ENCODE results near the gene NIPAL3.
"Not testable (repeated sequence)": the region's sequence is repeated elsewhere in the genome, so short reads cannot be mapped to it uniquely, and the experiment has no call there.

Gene NIPAL3

DNA sequence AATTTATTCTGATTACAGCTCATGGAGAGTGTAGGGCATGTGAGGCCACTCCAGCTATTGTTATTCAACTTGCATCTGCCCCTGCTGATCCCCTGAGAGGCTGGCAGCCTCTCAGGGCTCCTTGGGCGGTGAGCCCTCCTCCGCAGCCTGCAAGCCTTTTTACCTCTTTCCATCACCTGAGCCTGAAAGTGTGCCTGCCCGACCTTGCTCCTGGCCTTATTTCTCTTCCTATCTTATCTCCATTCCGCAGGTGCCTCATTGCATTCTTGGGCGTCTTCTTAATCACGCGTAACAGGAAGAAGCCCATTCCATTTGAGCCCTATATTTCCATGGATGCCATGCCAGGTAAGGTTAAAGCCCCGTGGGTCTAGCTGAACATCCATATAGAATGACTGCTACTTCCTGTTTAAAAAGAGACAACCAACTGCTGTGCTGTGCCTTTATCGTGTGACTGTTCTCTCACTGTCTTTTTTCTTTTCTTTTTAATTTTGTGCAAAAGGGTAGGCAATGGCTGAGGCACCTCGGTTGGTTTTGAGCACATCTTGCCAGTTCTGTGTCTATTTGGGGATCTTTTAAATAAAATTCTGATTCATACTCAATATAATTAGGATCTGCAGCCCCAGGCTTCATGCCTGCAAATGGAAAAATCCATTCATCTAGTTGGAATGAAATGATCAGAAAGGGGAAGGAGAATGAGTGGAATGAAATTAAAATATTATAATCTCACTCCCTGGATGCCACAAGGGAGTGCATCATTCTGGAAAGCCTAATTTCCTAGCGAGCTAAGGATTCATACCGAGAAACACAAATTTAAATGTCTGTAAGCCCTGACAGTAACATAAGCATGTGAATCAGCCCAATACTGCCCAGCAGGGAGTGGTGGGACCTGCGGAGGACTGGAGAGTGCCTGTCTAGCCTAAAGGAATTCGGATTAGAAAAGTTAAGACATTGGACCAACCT lies 48.5 kb downstream of the NIPAL3 start:
- no peak for DNase-seq

DNA sequence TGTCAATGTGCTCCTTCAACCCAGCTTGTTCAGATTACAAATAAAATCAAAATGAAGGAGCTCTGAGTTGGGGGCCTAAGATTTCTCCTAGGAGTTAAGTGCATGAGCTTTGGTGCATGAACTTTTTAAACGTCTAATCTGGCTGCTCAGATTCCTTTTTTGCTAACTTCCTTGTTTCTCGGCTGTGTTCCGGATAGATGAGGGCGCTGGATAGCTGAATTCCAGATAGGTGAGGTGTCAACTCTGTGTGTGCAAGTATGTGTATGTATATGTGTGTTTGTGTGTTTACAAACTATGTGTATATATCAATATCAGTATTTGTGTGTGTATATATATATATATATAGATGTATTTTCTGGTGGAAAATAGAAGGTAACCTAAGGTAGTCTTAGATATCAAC lies 49.5 kb downstream of the NIPAL3 start:
- DNase-seq, result no peak

DNA sequence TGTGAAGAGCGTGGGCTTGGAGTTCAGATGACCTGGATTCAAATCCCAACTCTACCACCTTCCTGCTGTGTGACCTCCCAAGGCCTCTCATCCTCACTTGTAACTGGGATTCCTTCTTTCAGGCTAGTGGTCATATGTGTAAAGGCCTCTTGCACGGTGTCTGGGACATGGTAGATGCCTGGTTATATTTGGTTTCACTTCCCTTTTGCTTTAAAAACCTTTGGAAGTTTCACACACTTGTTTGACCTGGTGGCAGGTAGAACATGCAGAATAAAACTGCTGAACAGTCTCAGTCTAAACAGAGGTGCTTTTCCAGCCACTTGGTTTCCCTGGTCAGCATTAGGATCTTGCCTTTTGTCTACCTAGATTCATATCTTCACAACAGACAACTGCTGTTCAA lies 50.0 kb downstream of the NIPAL3 start:
- DNase-seq, result no peak

DNA sequence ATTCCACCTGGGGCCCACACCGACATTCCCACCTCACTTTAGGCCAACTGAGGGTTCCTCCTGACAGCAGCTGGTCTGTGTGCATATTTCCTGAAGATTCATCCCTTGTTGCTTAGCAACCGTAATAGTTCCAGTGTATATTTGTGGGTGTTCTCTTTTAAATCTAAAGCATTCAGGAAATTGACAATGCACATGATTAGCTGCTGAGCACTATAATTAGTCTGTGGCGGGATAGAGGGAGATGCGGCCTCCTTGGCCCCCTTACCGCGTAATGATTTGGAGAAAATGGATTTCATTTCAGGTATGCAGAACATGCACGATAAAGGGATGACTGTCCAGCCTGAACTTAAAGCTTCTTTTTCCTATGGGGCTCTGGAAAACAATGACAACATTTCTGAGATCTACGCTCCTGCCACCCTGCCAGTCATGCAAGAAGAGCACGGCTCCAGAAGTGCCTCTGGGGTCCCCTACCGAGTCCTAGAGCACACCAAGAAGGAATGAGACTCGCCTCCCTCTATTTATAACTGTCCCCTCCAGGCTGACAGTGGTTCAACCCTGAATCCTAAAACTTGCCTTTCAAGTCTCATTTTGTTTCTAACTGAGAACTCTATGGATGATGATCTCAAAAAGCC lies 53.2 kb downstream of the NIPAL3 start:
- DNase-seq, result no peak

DNA sequence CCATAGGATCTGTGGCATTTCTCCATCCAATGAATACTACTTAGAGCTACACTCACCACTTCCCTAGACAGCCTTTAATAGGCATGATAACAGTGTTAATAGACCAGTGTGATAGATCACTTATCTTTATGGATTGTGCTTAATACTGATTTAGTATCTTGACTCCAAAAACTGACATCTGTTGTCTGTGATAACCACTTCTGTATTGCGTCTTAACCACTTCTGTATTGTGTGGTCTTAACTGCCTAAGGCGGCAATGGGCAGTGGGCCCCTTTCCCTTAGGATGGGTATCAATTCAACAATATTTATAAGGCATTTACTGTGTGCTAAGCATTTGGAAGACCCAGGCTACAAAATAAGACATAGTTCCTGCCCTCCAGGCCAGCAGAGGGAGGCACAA lies 55.0 kb downstream of the NIPAL3 start:
- DNase-seq, result no peak

DNA sequence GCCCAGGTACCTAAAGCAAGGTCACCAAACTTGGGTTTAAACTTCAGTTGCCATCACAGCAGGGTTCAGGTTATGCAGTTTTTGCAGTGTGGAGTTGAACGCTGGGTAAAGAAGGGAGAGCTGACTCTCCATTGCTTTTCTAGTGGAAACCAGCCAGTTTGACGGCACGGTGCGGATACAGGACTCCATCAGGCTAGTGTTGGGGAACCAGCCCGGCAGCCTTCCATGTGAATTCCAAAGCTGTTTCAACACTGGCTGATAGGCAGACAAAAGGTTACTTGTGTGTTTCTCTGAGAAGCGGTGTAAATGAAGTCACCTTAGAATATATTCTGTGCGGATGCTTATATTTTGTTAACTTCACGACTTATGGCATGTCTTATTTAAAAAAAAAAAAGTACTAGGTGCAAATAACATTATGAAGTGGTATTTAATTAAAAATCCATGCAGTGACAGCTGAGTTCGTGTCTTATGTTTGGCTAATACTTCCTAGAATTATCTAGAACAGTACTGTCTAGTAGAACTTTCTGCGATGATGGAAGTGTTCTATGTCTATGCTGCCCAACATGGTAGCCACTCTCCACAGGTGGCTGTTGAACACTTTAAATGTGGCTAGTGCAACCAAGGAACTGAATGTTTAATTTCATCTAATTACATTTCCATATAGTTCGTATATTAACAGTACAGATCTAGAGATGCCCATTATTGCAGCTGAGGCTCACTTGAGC lies 57.1 kb downstream of the NIPAL3 start:
- no peak for DNase-seq

DNA sequence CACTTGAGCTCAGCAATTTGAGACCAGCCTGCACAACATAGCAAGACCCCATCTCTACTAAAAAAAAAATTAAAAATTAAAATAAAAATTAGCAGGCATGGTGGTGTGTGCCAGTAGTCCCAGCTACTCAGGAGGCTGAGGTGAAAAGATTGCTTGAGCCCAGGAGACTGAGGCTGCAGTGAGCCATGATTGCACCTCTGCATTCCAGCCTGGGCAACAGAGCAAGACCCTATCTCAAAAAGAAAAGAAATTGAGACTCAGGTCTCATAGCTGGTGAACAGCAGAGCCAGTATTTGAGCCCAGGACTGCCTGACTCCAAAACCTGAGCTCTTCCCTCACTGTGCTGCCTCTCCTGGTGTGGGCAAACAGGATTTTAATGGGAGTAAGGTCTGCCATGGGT lies 58.6 kb downstream of the NIPAL3 start:
- DNase-seq, result no peak

DNA sequence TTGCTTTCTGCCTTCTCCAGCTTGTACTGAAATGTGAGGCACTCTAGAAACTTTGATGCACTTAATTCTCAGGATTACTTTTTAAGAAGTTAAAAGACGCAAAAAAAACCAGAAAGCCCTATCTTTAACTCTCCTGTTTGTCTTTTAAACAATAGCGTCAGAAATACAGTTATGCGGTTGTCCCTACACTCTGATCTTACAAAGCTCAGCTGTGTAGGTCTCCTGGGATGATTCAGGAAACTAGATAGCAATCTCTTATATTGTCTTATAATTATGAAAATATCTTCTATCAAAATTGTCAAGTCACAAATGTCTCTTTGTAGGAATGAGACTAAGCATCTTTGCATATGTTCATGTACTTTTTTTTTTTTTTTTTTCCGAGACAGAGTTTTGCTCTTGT lies 60.1 kb downstream of the NIPAL3 start:
- DNase-seq, result no peak

DNA sequence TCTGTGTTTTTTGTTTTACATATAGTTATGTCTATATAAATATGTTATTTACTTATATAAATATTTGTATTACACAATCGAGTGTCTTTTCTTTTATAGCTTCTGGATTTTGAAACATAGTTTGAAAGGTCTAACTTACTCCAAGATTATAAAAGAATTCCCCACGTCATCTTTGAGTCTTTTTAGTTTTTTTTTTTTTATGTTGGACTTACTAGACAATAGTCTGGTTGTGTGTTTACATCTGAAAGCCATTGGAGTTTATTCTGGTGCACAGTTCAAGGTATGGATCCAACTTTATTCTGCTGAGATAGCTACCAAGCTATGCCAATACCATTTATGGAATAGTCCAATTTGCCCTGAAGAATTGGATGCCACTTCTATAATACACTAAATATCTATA lies 61.0 kb downstream of the NIPAL3 start:
- no peak for DNase-seq

DNA sequence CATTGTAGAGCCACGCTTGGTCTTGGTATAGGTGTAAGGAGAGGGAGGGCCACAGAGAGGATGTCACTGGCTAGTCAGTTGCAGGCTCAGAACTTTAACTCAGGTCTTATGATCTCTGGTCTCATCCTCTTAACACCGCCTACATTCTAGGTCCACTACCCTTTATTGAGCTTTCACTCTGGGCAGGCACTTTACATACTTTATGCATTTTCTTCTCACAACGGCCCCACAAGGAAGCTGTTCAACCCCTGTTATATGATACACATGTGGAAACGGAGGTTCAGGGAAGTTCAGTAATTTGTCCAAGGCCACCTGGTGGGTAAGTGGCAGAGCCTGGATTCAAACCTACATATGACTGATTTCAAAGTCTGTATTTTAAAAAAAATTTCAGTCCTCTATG lies 61.7 kb downstream of the NIPAL3 start:
- DNase-seq, result no peak

DNA sequence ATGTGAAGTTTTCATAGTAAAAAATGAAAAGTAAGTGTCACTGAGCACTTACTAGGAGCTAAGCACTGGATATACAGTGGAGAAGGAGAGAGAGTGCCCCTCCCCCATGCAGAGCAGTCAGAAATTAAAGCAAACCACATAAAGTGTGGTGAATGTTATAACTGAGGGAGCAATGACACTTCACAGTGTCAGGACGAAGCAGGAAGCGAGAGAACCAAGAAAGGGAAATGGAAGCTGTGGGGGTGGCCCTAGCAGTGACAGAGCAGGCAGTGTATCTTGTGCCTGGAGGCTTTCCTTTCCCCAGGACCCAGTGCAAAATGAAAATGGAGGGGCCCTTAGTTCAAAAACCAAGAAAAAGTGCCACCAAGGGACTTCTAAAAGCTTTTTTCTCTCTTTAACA lies 65.5 kb downstream of the NIPAL3 start:
- peak; percentile 49 for DNase-seq

DNA sequence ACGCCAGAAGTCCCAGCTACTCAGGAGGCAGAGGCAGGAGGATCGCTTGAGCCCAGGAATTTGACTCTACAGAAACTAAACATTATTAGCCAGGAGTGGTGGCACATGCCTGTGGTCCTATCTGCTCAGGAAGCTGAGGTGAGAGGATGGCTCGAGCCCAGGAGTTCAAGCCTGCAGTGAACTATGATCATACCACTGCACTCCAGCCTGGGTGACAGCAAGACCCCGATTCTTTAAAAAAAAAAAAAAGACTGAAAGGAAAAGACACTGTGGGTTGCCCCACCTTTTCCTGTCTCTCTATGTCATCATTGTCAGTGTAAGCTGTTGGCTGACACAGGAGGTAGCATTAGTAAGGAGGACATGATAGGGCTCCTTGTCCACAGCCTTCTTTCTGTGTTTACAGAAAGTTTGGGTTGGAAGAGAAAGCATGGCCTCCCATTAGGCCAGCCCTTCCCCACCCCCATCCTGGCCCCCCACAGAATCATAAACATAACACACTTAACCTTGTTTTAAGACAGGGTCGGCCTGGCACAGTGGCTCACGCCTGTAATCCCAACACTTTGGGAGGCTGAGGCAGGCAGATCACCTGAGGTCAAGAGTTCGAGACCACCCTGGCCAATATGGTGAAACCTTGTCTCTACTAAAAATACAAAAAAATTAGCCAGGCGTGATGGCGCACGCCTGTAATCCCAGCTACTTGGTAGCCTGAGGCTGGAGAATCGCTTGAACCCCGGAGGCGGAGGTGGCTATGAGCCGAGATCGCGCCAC lies 66.4 kb downstream of the NIPAL3 start:
- DNase-seq, result peak; percentile 55

DNA sequence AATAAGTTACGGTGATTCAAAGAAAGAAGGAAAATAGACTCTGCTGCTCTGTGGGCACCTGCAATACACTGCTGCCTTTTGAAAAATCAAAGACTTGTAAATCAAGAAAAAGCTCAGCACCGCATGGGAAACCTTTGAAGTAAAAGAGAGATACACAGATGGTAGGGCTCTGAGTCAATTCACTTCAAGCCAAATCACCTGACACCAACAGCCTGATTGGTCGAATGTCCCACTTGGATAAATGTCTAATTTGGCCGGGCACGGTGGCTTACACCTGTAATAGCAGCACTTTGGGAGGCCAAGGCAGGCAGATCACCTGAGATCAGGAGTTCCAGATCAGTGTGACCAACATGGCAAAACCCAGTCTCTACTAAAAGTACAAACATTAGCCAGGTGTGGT lies 67.8 kb downstream of the NIPAL3 start:
- DNase-seq, result peak; percentile 48

DNA sequence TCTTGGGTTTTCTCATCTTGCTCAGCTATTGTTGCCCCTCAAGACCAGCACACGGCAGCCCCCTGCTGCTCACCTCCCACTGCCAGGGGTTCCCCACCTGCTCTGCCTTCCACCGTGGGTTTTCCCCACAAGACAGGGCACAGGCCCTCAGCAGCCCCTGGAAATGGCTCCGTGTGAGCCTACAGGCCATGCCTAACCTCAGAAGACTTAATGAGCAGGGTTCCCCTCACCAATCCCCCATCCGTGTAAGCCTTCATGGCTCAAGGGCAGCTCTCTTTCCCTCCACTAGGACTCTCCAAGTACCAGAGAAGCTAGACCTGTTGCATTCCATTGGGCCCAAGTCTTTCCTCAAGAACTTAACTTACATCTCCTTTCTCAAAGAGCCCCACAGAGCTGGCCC lies 68.6 kb downstream of the NIPAL3 start:
- no peak for DNase-seq

DNA sequence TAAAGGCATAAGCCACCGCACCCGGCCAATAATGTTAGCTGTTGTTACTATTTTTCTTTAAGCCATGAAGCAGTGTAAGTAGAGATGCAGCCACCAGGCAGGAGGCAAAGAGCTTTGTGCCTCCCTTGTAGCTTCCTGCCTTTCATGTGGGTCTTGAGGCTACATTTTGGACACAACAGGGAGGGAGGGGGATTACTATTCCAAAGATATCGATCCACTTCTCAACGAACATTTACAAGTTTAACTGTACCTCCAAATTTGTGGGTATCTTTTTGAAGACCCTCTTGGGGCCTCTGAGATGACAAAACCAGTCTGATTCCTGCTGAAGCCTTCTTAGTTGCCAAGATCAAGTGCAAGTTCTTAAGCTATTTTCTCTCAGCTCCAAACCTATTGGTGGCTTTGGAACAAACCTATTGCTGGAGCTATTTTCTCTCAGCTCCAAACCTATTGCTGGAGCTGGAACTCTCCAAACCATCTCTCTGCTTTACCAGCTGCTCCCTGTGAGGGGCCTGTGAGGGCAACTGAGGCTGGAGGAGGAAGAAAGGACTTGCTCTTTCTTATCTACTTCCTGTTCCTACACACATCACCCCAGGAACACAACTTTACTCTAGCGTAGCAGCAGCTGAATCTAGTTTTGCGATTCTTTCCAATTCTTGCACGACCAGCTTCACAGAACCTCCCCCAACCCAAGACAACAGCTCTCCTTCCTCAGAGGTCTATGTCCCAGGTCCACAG lies 70.9 kb downstream of the NIPAL3 start:
- peak; percentile 30 for DNase-seq

DNA sequence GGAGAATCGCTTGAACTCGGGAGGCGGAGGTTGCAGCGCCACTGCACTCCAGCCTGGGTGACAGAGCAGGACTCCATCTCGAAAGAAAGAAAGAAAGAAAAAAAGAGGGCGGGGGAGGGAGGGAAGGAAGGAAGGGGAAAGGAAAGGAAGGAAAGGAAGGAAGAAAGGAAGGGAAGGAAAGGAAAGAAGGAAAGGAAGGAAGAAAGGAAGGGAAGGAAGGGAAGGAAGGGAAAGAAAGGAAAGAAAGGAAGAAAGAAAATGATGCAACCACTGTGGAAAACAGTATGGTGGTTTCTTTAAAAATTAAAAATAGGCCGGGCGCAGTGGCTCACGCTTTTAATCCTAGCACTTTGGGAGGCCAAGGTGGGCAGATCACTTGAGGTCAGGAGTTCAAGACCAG lies 71.9 kb downstream of the NIPAL3 start:
- no peak for DNase-seq

DNA sequence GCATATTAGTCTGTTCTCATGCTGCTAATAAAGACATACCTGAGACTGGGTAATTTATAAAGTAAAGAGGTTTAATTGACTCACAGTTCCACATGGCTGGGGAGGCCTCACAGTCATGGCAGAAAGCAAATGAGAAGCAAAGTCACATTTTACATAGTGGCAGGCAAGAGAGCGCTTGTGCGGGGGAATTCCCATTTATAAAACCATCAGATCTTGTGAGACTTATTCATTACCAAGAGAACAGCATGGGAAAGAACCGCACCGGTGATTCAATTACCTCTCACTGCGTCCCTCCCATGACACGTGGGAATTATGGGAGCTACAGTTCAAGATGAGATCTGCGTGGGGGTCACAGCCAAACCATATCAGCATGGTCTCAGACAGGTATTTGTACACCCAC lies 72.6 kb downstream of the NIPAL3 start:
- DNase-seq, result peak; percentile 33

DNA sequence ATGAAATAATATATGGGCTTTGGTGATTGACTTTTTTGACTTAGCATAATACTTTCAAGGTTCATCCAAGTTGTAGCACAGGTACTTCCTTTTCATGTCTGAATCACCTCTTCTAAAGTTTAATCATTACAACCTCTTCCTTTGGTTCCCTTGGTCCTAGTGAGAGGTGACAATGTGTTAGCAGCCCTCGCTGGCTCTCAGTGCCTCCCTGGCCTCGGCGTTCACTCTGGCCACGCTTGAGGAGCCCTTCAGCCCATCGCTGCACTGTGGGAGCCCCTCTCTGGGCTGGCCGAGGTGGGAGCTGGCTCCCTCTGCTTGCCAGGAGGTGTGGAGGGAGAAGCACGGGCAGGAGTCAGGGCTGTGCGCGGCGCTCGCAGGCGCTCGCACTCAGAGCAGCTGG lies 74.1 kb downstream of the NIPAL3 start:
- DNase-seq, result no peak

DNA sequence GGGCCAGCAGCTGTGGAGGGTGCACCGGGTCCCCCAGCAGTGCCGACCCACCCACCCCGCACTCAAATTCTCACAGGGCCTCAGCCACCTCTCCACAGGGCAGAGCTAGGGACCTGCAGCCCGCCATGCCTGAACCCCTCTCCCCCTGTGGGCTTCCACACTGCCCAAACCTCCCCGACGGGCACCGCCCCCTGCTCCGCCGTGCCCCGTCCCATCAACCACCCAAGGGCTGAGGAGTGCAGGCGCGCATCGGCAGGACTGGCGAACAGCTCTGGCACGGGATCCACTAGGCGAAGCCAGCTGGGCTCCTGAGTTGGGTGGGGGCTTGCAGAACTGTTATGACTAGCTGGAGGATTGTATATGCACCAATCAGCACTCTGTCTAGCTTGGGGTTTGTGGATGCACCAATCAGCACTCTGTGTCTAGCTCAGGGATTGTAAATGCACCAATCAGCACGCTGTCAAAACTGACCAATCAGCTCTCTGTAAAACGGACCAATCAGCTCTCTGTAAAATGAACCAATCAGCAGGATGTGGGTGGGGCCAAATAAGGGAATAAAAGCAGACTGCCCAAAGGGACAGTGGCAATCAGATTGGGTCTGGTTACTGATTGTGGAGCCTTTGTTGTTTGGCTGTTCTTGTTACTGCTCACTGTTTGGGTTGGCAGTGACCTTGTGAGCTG lies 74.6 kb downstream of the NIPAL3 start:
- no peak for DNase-seq

DNA sequence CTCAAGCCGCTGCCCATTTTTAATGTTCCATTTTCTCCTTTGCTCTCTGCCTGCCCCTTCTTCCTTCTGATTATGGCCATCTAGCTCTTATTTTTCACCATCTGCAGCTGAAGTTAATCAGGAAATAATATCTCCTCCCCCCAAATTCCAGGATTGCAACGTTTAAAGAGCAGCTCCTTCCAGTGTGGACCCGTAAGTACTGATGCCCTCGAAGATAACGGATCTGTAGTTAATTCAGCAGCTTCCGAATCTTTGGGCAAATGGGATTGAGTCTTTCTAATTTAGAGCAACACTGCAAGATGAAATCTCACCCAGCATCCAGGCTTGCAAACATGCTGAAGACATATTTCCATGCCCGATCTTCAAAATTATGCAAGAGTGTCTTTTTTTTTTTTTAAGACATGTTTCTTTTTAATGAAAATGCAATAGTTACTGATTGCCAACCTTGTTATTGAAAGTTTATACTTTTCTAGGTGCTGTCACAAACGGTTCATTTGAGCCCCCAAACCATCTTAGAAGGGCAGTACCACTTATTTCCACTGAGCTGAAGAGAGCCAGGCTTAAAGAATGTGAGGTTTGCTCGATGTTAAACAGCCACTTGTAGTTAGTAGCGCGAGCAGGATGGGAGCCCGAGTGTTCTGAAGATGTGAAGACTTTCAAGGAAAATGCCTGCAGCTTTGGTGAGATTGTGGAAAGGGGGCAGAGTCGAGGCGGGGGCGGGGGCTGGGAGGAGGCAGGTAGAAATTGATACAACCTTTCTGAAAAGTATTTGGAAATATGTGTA lies 76.2 kb downstream of the NIPAL3 start:
- DNase-seq, result no peak

DNA sequence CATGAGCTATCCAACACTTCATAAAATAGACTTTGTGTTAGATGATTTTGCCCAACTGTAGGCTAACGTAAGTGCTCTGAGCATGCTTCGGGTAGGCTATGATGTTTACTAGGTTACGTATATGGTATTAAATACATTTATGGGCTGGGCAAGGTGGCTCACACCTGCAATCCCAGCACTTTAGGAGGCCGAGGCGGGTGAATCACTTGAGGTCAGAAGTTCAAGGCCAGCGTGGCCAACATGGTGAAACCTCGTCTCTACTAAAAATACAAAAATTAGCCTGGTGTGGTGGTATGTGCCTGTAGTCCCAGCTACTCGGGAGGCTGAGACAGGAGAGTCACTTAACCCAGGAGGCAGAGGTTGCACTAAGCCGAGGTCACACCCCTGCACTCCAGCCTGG lies 77.3 kb downstream of the NIPAL3 start:
- not testable (repeated sequence) for DNase-seq

Data from activated T-cell treated with anti-CD3 and anti-CD28 coated beads, Interleukin-2, amount 50 U/mL, for 1 hour (primary cell).